Glomerular visceral epithelial cell (primary cell): Measurements from ENCODE around the gene DNALI1.
A peak's percentile ranks its signal among the peaks of the same experiment; 100 is the strongest.

Source experiments
- DNase-seq: peaks from one replicate; pipeline ENCODE4 v3.0.0-alpha.2; 2016; ENCODE audit errors: extremely low spot score

Gene DNALI1

GRCh38 chr1:37601441-37601840 is 44.7 kb downstream of the DNALI1 start:
- no peak for DNase-seq

GRCh38 chr1:37602750-37603694 is 46.3 kb downstream of the DNALI1 start:
- peak; percentile 39 for DNase-seq

- DNase-seq = no peak
These were observed 48.4 kb downstream of the DNALI1 start for GRCh38 chr1:37605061-37605650.

GRCh38 chr1:37605806-37606474 is 49.2 kb downstream of the DNALI1 start:
- DNase-seq = no peak

- no peak for DNase-seq
These were observed 49.9 kb downstream of the DNALI1 start for GRCh38 chr1:37606481-37607263.

- DNase-seq = no peak
These were observed 52.3 kb downstream of the DNALI1 start for GRCh38 chr1:37609002-37609401.

GRCh38 chr1:37609994-37610393 is 53.3 kb downstream of the DNALI1 start:
- no peak for DNase-seq

GRCh38 chr1:37612186-37612585 is 55.4 kb downstream of the DNALI1 start:
- no peak for DNase-seq

GRCh38 chr1:37614105-37614504 is 57.4 kb downstream of the DNALI1 start:
- no peak for DNase-seq

- DNase-seq = no peak
These were observed 59.6 kb downstream of the DNALI1 start for GRCh38 chr1:37616330-37616729.
